Nephron progenitor cell (in vitro differentiated cells): ENCODE data around the gene STRA6.

Experiments
- DNase-seq: peaks from one replicate; pipeline ENCODE4 v3.0.0; 2021
- H3K27ac Mint-ChIP-seq: 2 replicates; pipeline ENCODE4 v1.8.0; 2021; ENCODE audit warnings: mild to moderate bottlenecking, moderate library complexity, mixed read lengths
- H3K27me3 Mint-ChIP-seq: 2 replicates; pipeline ENCODE4 v1.8.0; 2021; ENCODE audit warnings: mild to moderate bottlenecking, low read depth, mixed read lengths; ENCODE audit not compliant: poor library complexity
- H3K36me3 Mint-ChIP-seq: 2 replicates; pipeline ENCODE4 v1.8.0; 2021; ENCODE audit warnings: low read depth, mixed read lengths
- H3K4me1 Mint-ChIP-seq: 2 replicates; pipeline ENCODE4 v1.8.0; 2021; ENCODE audit warnings: mixed read lengths
- H3K4me3 Mint-ChIP-seq: 2 replicates; pipeline ENCODE4 v1.8.0; 2021; ENCODE audit warnings: mild to moderate bottlenecking, moderate library complexity, mixed read lengths
- H3K9me3 Mint-ChIP-seq: 2 replicates; pipeline ENCODE4 v1.8.0; 2021; ENCODE audit warnings: mild to moderate bottlenecking, moderate library complexity, mixed read lengths
- TF ChIP-seq, protein P1 (sequence below): fragments of 200-600 bp; sonication (generic); IDR thresholded peaks from 2 replicates; pipeline ENCODE4 v1.5.0; 2021; ENCODE audit warnings: antibody characterized with exemption

The STRA6 gene

DNA sequence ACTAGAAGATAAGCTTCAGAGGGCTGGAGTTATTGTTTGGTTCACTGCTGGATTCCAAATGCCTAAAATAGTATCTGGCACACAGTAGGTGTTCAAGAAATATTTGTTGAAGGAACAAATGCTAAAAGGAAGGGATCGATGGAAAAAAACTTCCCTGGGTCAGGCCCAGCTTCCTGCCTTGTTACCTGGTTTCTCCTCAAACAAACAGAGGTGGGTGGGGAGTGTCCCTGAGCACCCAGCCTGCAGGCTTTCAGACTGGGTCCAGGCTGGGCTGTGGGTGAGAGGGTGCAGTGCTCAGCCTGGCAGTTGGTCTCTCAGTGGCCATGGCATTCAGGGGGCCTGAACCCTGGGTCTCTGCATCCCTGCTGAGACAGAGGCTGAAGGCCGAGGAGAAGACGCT lies 14.4 kb upstream of the STRA6 start:
- DNase-seq = no peak
- Mint-ChIP-seq H3K36me3 (peaks cover under 1% of the 10 kb centered on the region), H3K27me3 (no peaks in the 10 kb centered on the region), H3K4me3 (no peak overlapping the region), H3K4me1 (peaks cover 87% of the 10 kb centered on the region), H3K9me3 (no peaks in the 10 kb centered on the region), H3K27ac (peak overlapping the region; percentile 64)
- TF ChIP-seq, protein P1, sequence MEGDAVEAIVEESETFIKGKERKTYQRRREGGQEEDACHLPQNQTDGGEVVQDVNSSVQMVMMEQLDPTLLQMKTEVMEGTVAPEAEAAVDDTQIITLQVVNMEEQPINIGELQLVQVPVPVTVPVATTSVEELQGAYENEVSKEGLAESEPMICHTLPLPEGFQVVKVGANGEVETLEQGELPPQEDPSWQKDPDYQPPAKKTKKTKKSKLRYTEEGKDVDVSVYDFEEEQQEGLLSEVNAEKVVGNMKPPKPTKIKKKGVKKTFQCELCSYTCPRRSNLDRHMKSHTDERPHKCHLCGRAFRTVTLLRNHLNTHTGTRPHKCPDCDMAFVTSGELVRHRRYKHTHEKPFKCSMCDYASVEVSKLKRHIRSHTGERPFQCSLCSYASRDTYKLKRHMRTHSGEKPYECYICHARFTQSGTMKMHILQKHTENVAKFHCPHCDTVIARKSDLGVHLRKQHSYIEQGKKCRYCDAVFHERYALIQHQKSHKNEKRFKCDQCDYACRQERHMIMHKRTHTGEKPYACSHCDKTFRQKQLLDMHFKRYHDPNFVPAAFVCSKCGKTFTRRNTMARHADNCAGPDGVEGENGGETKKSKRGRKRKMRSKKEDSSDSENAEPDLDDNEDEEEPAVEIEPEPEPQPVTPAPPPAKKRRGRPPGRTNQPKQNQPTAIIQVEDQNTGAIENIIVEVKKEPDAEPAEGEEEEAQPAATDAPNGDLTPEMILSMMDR = no peak

- Mint-ChIP-seq H3K36me3 (peaks cover 6% of the 10 kb centered on the region), H3K27me3 (no peaks in the 10 kb centered on the region), H3K4me3 (no peak overlapping the region), H3K4me1 (peaks cover 87% of the 10 kb centered on the region), H3K27ac (peak overlapping the region; percentile 47), H3K9me3 (no peaks in the 10 kb centered on the region)
- TF ChIP-seq, protein P1 = no peak
- DNase-seq = no peak
These were observed 13.4 kb upstream of the STRA6 start for GRCh38 chr15:74215958-74216357.

- DNase-seq = no peak
- TF ChIP-seq, protein P1 = no peak
- Mint-ChIP-seq H3K4me3 (peak overlapping the region; percentile 43), H3K27ac (peak overlapping the region; percentile 47), H3K4me1 (peaks cover 87% of the 10 kb centered on the region), H3K9me3 (no peaks in the 10 kb centered on the region), H3K36me3 (peaks cover 6% of the 10 kb centered on the region), H3K27me3 (no peaks in the 10 kb centered on the region)
These were observed 11.9 kb upstream of the STRA6 start for GRCh38 chr15:74214324-74215021.

GRCh38 chr15:74213858-74214284 lies 11.3 kb upstream of the STRA6 start:
- no peaks in the 10 kb centered on the region for H3K27me3 Mint-ChIP-seq
- TF ChIP-seq, protein P1 = no peak
- peaks cover 89% of the 10 kb centered on the region for H3K4me1 Mint-ChIP-seq
- H3K27ac Mint-ChIP-seq = peak overlapping the region; percentile 96
- H3K9me3 Mint-ChIP-seq = no peaks in the 10 kb centered on the region
- no peak for DNase-seq
- peaks cover 6% of the 10 kb centered on the region for H3K36me3 Mint-ChIP-seq
- H3K4me3 Mint-ChIP-seq = peak overlapping the region; percentile 47

DNA sequence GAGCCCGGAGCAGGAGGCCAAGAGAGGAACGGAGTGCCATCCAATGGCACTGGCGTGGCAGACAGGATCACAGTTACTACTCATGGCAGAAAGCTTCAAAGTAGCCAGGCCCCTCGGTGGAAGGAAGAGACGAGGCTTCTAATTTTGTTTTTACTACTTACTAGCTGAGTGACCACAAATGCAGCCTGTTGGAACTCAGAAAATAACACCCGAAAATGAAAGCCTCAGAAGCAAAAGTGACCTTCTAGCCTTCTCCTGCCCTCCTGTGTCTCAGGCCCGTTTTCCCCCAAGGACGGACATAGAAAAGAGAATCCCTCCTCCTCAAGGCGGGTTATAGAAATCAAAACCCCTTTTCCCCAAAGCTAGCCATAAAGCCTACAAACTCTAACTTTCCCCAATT lies 9.9 kb upstream of the STRA6 start:
- H3K27ac Mint-ChIP-seq = peak overlapping the region; percentile 96
- no peaks in the 10 kb centered on the region for H3K9me3 Mint-ChIP-seq
- TF ChIP-seq, protein P1 = no peak
- peaks cover 98% of the 10 kb centered on the region for H3K4me1 Mint-ChIP-seq
- DNase-seq = no peak
- peaks cover 6% of the 10 kb centered on the region for H3K36me3 Mint-ChIP-seq
- H3K4me3 Mint-ChIP-seq = no peak overlapping the region
- H3K27me3 Mint-ChIP-seq = no peaks in the 10 kb centered on the region

DNA sequence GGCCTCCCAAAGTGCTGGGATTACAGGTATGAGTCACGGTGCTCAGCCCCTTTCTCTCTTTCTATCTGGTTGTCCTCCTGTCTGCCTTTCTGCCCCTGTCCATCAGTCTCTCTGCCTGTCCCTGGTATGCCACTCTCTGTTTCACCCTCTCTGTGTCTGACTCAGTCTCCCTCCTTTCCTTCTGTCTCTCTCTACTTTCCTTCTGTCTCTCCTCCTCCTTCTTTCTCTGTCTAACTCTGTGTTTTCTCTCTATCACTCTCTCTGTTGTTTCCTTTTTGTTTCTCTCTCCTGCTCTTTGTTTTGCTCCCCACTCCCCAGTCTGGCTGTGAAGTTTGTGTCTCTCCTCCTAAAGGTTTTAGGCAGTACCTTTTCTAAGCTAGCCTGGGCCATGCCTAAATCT lies 9.1 kb upstream of the STRA6 start:
- H3K4me1 Mint-ChIP-seq = peaks cover 98% of the 10 kb centered on the region
- H3K4me3 Mint-ChIP-seq = peak overlapping the region; percentile 22
- H3K36me3 Mint-ChIP-seq = peaks cover 6% of the 10 kb centered on the region
- H3K27ac Mint-ChIP-seq = peak overlapping the region; percentile 96
- DNase-seq = no peak
- H3K27me3 Mint-ChIP-seq = peaks cover under 1% of the 10 kb centered on the region
- TF ChIP-seq, protein P1 = no peak
- H3K9me3 Mint-ChIP-seq = no peaks in the 10 kb centered on the region
